ENCODE measurements around the gene MAG. TPM values are rescaled to one million over a fixed set of nuclear protein-coding genes. Genes with fewer than 3 reads are reported as not detected.
"Not testable (repeated sequence)": the region's sequence is repeated elsewhere in the genome, so short reads cannot be mapped to it uniquely, and the experiment has no call there.

Gene MAG
- total and polyA plus RNA-seq, 4 donors = 0.42 TPM; not detected in 3

DNA sequence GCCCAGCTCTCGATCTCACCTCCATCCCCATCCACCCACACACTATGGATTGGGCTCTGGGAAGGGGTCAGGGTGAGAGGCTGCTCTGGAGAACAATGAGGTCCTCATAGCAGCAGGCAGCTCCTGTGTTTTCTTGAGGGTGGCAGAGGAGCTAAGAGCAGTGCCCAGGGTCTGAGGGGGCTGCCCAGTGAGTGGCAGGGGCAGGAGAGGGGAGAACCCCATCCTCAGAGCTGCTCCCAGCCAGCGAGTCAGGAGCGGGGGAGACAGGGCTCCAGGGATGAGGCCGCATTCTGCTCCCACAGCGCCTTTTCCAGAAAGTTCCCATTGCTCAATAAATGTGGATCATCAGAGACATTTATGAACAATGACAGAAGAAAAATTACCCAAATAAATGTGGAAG lies 68.1 kb downstream of the MAG start:
- ATAC-seq (ENCODE audit: low FRiP score); H3K4me1 ChIP-seq (ENCODE audit: control insufficient read depth in 1 of 2, insufficient read depth in 2 of 2, low read length in 2 of 2); H3K27me3 ChIP-seq (ENCODE audit: control insufficient read depth in 1 of 2, insufficient read depth in 2 of 2, low read length in 1 of 2); H3K4me3 ChIP-seq (ENCODE audit: low read length in 2 of 2); H3K27ac ChIP-seq (ENCODE audit: low read depth in 1 of 2, low read length in 2 of 2); H3K36me3 ChIP-seq (ENCODE audit: control insufficient read depth in 1 of 2, insufficient read depth in 2 of 2, low read length in 1 of 2); DNase-seq; intact Hi-C loops (cut with DNase I); H3K9me3 ChIP-seq (ENCODE audit: control insufficient read depth, low read length): not testable (repeated sequence)
- 93% methylated on average over 4 of the region's 5 CpGs; no CpG with 5 or more reads in 1 of the 2 donors for WGBS, 2 donors

DNA sequence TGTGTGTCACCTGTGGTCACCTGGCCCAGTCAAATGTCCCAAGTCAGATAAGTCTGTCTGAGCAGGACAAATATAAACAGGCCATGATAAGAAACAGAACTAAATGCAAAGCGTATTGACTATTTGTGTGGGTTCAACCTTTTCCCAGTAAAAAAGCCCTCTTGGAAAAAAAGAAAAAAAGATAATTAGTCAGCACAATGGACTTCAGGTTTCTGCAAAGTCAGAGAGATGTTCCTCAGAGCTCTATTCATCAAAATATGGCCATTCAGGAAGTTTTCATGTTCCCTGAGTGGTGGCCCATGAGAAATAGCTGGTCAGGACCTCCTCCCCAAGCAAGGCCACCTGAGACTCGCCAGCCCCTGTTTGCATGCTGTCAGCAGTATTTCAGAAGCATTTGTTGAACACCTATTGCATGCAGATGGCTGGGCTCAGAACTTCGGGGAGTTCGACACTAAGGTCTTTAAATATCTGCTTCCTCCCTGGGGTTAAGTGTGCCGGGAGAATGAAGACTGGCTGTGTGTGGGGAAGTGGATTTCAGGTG lies 69.0 kb downstream of the MAG start:
- intact Hi-C loops (cut with DNase I) = no loop called here
- H3K36me3 ChIP-seq (ENCODE audit: control insufficient read depth in 1 of 2, insufficient read depth in 2 of 2, low read length in 1 of 2) = no peaks in the 10 kb centered on the region
- no peaks in the 10 kb centered on the region for H3K27me3 ChIP-seq (ENCODE audit: control insufficient read depth in 1 of 2, insufficient read depth in 2 of 2, low read length in 1 of 2)
- no peak overlapping the region for H3K27ac ChIP-seq (ENCODE audit: low read depth in 1 of 2, low read length in 2 of 2)
- ATAC-seq (ENCODE audit: low FRiP score) (no peak), DNase-seq (no peak)
- no peaks in the 10 kb centered on the region for H3K4me1 ChIP-seq (ENCODE audit: control insufficient read depth in 1 of 2, insufficient read depth in 2 of 2, low read length in 2 of 2)
- 41% methylated on average over 5 of the region's 5 CpGs; no CpG with 5 or more reads in 1 of the 2 donors for WGBS, 2 donors
- H3K9me3 ChIP-seq (ENCODE audit: control insufficient read depth, low read length) = no peaks in the 10 kb centered on the region
- H3K4me3 ChIP-seq (ENCODE audit: low read length in 2 of 2) = no peak overlapping the region

DNA sequence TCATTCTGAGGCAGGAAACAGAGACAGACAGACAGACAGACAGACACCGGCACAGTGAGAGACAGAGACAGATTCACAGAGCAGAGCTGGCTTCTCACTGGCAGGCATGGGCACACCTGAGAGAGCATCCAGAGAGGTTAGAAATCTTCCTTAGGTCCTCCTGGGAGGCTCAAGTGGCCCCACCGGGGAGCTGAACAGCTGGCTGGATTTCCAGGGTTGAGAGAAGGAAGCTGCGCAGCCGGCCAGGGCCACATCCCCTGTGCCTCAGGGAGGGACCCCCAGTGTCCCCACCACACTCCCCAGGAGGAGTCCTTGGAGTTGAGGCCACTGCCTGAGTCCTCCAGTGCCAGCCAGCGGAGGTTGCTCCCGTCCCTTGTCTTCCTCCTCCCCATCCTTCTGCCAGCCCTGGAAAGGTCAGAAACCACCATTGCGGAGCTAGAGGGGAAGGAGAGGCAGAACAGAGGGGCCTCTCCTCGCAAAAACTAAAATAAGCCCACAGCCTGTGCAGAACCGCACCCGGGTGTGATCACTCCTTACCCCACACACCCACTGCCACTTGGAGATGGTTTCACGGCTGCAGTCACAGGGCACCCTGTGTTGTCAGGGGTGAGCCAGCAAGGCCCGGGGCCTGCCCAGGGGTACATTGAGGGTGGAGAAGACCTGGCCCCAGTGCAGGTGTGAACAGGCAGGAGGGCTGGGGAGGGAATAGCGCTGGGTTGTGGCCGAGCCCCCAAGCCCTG lies 70.5 kb downstream of the MAG start:
- ATAC-seq (ENCODE audit: low FRiP score) (no peak), DNase-seq (no peak)
- intact Hi-C loops (cut with DNase I) = no loop called here
- no peaks in the 10 kb centered on the region for H3K4me1 ChIP-seq (ENCODE audit: control insufficient read depth in 1 of 2, insufficient read depth in 2 of 2, low read length in 2 of 2)
- no peaks in the 10 kb centered on the region for H3K36me3 ChIP-seq (ENCODE audit: control insufficient read depth in 1 of 2, insufficient read depth in 2 of 2, low read length in 1 of 2)
- H3K27me3 ChIP-seq (ENCODE audit: control insufficient read depth in 1 of 2, insufficient read depth in 2 of 2, low read length in 1 of 2) = no peaks in the 10 kb centered on the region
- WGBS, 2 donors = 78% methylated on average over 14 of the region's 14 CpGs; no CpG with 5 or more reads in 1 of the 2 donors
- H3K9me3 ChIP-seq (ENCODE audit: control insufficient read depth, low read length) = no peaks in the 10 kb centered on the region
- no peak overlapping the region for H3K4me3 ChIP-seq (ENCODE audit: low read length in 2 of 2)
- H3K27ac ChIP-seq (ENCODE audit: low read depth in 1 of 2, low read length in 2 of 2) = no peak overlapping the region

DNA sequence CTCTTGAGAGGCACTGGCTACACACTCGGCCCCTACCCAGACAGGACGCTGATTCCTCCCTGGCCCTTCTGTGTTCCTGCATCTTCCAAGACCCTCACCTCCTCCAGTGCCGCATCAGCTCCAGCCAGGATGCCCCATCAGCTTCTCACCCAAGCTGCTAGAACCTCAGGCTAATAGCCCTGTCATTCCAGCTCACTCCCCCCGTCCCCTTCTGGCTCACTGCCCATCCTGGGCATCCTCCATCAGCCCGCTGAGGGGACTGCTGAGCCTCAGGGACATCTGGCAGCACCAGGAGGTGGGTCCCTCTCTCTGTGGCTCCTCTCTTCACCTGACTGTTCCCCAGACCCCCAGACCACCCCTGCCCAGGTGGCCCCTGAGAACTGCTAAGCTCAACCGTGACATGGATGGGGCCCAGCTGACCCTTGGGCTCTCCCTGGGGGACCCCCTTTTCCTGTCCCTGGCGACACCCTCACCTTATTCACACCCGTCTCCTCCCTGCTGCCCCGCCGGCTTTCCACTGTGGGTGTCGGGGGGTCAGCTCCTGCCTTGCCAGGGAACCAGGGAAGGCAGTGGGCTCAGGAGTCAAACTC lies 71.1 kb downstream of the MAG start:
- WGBS, 2 donors = 71% methylated on average over 11 of the region's 11 CpGs; no CpG with 5 or more reads in 1 of the 2 donors
- H3K4me1 ChIP-seq (ENCODE audit: control insufficient read depth in 1 of 2, insufficient read depth in 2 of 2, low read length in 2 of 2) = no peaks in the 10 kb centered on the region
- no peak overlapping the region for H3K4me3 ChIP-seq (ENCODE audit: low read length in 2 of 2)
- H3K27me3 ChIP-seq (ENCODE audit: control insufficient read depth in 1 of 2, insufficient read depth in 2 of 2, low read length in 1 of 2) = no peaks in the 10 kb centered on the region
- no peaks in the 10 kb centered on the region for H3K36me3 ChIP-seq (ENCODE audit: control insufficient read depth in 1 of 2, insufficient read depth in 2 of 2, low read length in 1 of 2)
- ATAC-seq (ENCODE audit: low FRiP score) (peak; percentile 24), DNase-seq (no peak)
- H3K27ac ChIP-seq (ENCODE audit: low read depth in 1 of 2, low read length in 2 of 2) = no peak overlapping the region
- intact Hi-C loops (cut with DNase I) = no loop called here
- no peaks in the 10 kb centered on the region for H3K9me3 ChIP-seq (ENCODE audit: control insufficient read depth, low read length)

Small RNA genes within 50 kb of the gene (microRNA-seq; reads per million reads assigned to microRNA genes)
- 0 to 0.99 reads per million in 2 donors for gene MIR5196

Other genes starting within 250 kb of the MAG start
- gene FXYD3, start 176.3 kb upstream of the MAG start, total RNA-seq = 1 to 10 TPM in 1 of 2 donors, under 1 TPM in 1; 0.49 to 1.2 TPM
- gene FXYD3, start 176.3 kb upstream of the MAG start, polyA plus RNA-seq = 10 to 100 TPM in 1 of 2 donors, 1 to 10 TPM in 1; 7.4 to 77.6 TPM
- 10 to 100 TPM; 17.5 TPM for gene LGI4, start 157.1 kb upstream of the MAG start, total RNA-seq
- gene LGI4, start 157.1 kb upstream of the MAG start, polyA plus RNA-seq = 10 to 100 TPM in 1 of 2 donors, 1 to 10 TPM in 1; 5.1 to 15.0 TPM
- 100 to 1,000 TPM; 179 to 202 TPM for gene FXYD1, start 153.3 kb upstream of the MAG start, total RNA-seq
- gene FXYD1, start 153.3 kb upstream of the MAG start, polyA plus RNA-seq = 100 to 1,000 TPM; 150 to 288 TPM
- under 1 TPM in 1 of 2 donors, not detected in 1; 0.63 TPM for gene FXYD7, start 148.9 kb upstream of the MAG start, total RNA-seq
- 1 to 10 TPM in 1 of 2 donors, not detected in 1; 1.8 TPM for gene FXYD7, start 148.9 kb upstream of the MAG start, polyA plus RNA-seq
- gene FXYD5, start 137.4 kb upstream of the MAG start, total RNA-seq = 100 to 1,000 TPM in 1 of 2 donors, 10 to 100 TPM in 1; 71.7 to 126 TPM
- 100 to 1,000 TPM in 1 of 2 donors, 10 to 100 TPM in 1; 89.5 to 179 TPM for gene FXYD5, start 137.4 kb upstream of the MAG start, polyA plus RNA-seq
- gene FAM187B, start 63.4 kb upstream of the MAG start, total RNA-seq = not detected
- not detected for gene FAM187B, start 63.4 kb upstream of the MAG start, polyA plus RNA-seq
- 10 to 100 TPM in 1 of 2 donors, 1 to 10 TPM in 1; 9.8 to 13.1 TPM for gene LSR, start 43.2 kb upstream of the MAG start, total RNA-seq
- gene LSR, start 43.2 kb upstream of the MAG start, polyA plus RNA-seq = 10 to 100 TPM in 1 of 2 donors, 1 to 10 TPM in 1; 5.8 to 12.4 TPM
- gene USF2, start 23.2 kb upstream of the MAG start, total RNA-seq = 100 to 1,000 TPM in 1 of 2 donors, 10 to 100 TPM in 1; 85.3 to 107 TPM
- gene USF2, start 23.2 kb upstream of the MAG start, polyA plus RNA-seq = 100 to 1,000 TPM; 101 to 148 TPM
- gene HAMP, start 9.6 kb upstream of the MAG start, total RNA-seq = 1 to 10 TPM in 1 of 2 donors, not detected in 1; 2.5 TPM
- gene HAMP, start 9.6 kb upstream of the MAG start, polyA plus RNA-seq = not detected
- gene CD22, start 37.0 kb downstream of the MAG start, total RNA-seq = 1 to 10 TPM; 2.9 to 3.1 TPM
- under 1 TPM in 1 of 2 donors, not detected in 1; 0.75 TPM for gene CD22, start 37.0 kb downstream of the MAG start, polyA plus RNA-seq
- not detected for gene FFAR1, start 55.7 kb downstream of the MAG start, total RNA-seq
- not detected for gene FFAR1, start 55.7 kb downstream of the MAG start, polyA plus RNA-seq
- gene FFAR3, start 66.3 kb downstream of the MAG start, total RNA-seq = under 1 TPM; 0.32 to 0.39 TPM
- not detected for gene FFAR3, start 66.3 kb downstream of the MAG start, polyA plus RNA-seq
- gene GPR42, start 78.9 kb downstream of the MAG start, total RNA-seq = not detected
- not detected for gene GPR42, start 78.9 kb downstream of the MAG start, polyA plus RNA-seq
- gene FFAR2, start 156.1 kb downstream of the MAG start, total RNA-seq = 1 to 10 TPM; 1.2 to 2.0 TPM
- under 1 TPM in 1 of 2 donors, not detected in 1; 0.15 TPM for gene FFAR2, start 156.1 kb downstream of the MAG start, polyA plus RNA-seq
- not detected for gene KRTDAP, start 198.3 kb downstream of the MAG start, total RNA-seq
- not detected for gene KRTDAP, start 198.3 kb downstream of the MAG start, polyA plus RNA-seq
- gene DMKN, start 221.5 kb downstream of the MAG start, total RNA-seq = 10 to 100 TPM; 25.9 to 27.1 TPM
- gene DMKN, start 221.5 kb downstream of the MAG start, polyA plus RNA-seq = 10 to 100 TPM; 22.2 to 43.7 TPM
- gene SBSN, start 236.2 kb downstream of the MAG start, total RNA-seq = not detected
- gene SBSN, start 236.2 kb downstream of the MAG start, polyA plus RNA-seq = under 1 TPM in 1 of 2 donors, not detected in 1; 0.23 TPM
- not detected for gene GAPDHS, start 241.3 kb downstream of the MAG start, total RNA-seq
- not detected for gene GAPDHS, start 241.3 kb downstream of the MAG start, polyA plus RNA-seq

Data from aorta (tissue), 5 donors.